ENCODE measurements around the gene GABRB3.

The GABRB3 gene

GRCh38 chr15:26564361-26564760 is 208.5 kb downstream of the GABRB3 start:
- H3K23ac ChIP-seq (ENCODE audit: low read depth, low read length, poor library complexity) = no peak overlapping the region
- no peak overlapping the region for H2AFZ ChIP-seq (ENCODE audit: low read length)
- H3K4me2 ChIP-seq (ENCODE audit: insufficient read depth, low read length, poor library complexity, severe bottlenecking) = no peak overlapping the region
- WGBS, 2 donors (ENCODE audit: extremely low coverage in 2 of 2, insufficient read length in 2 of 2, insufficient replicate concordance in 1 of 2) = no CpG with 5 or more reads among the region's 6 CpGs
- H2BK120ac ChIP-seq (ENCODE audit: low read depth, low read length) = no peak overlapping the region
- no peaks in the 10 kb centered on the region for H3K79me1 ChIP-seq (ENCODE audit: low read depth, low read length)
- no peaks in the 10 kb centered on the region for H3K9me3 ChIP-seq (replicated peaks in 1 of 2; ENCODE audit: control insufficient read depth in 2 of 2, insufficient read depth in 1 of 2, low read depth in 1 of 2, low read length in 2 of 2)
- H2AK5ac ChIP-seq (ENCODE audit: low read depth, low read length) = no peak overlapping the region
- no peaks in the 10 kb centered on the region for H3K27me3 ChIP-seq (ENCODE audit: control insufficient read depth in 3 of 3, insufficient read depth in 3 of 3, low read depth in 1 of 3, low read length in 3 of 3)
- H3K4me1 ChIP-seq (ENCODE audit: control insufficient read depth in 2 of 2, insufficient read depth in 1 of 2, low read depth in 1 of 2, low read length in 2 of 2) = peaks cover 0 to 6% of the 10 kb centered on the region in 2 donors
- no peak overlapping the region for H2BK15ac ChIP-seq (ENCODE audit: low read length)
- H3K18ac ChIP-seq (ENCODE audit: low read length) = no peak overlapping the region
- no peak overlapping the region for H3K27ac ChIP-seq (replicated peaks; ENCODE audit: low read length)
- DNase-seq (ENCODE audit: low spot score) = no peak
- peaks cover 0 to 2% of the 10 kb centered on the region in 2 donors for H3K36me3 ChIP-seq (replicated peaks in 1 of 2; ENCODE audit: control insufficient read depth in 2 of 2, insufficient read depth in 2 of 2, low read length in 2 of 2)
- no peak overlapping the region for H4K91ac ChIP-seq (ENCODE audit: low read depth, low read length, poor library complexity)
- no peak overlapping the region for H4K8ac ChIP-seq (ENCODE audit: low read depth, low read length)
- no peak overlapping the region for H3K14ac ChIP-seq (ENCODE audit: low read length)
- no peak overlapping the region for H3K9ac ChIP-seq (ENCODE audit: low read depth, low read length, poor library complexity)
- no peak overlapping the region for H3K4me3 ChIP-seq (ENCODE audit: low read length in 2 of 2)
- H3K4ac ChIP-seq (ENCODE audit: low read length) = no peak overlapping the region
- no peak overlapping the region for H2BK12ac ChIP-seq (ENCODE audit: low read length)
- no peak overlapping the region for H2BK5ac ChIP-seq (ENCODE audit: low read length)

- no peak for DNase-seq (ENCODE audit: low spot score)
- no peak overlapping the region for H2BK15ac ChIP-seq (ENCODE audit: low read length)
- no peak overlapping the region for H3K4me3 ChIP-seq (ENCODE audit: low read length in 2 of 2)
- H2AK5ac ChIP-seq (ENCODE audit: low read depth, low read length) = no peak overlapping the region
- H3K4ac ChIP-seq (ENCODE audit: low read length) = no peak overlapping the region
- no peaks in the 10 kb centered on the region for H3K27me3 ChIP-seq (ENCODE audit: control insufficient read depth in 3 of 3, insufficient read depth in 3 of 3, low read depth in 1 of 3, low read length in 3 of 3)
- peak overlapping the region; percentile 42 for H3K18ac ChIP-seq (ENCODE audit: low read length)
- no peak overlapping the region for H3K23ac ChIP-seq (ENCODE audit: low read depth, low read length, poor library complexity)
- no peak overlapping the region for H4K8ac ChIP-seq (ENCODE audit: low read depth, low read length)
- H2AFZ ChIP-seq (ENCODE audit: low read length) = no peak overlapping the region
- no peak overlapping the region for H2BK12ac ChIP-seq (ENCODE audit: low read length)
- H3K9me3 ChIP-seq (replicated peaks in 1 of 2; ENCODE audit: control insufficient read depth in 2 of 2, insufficient read depth in 1 of 2, low read depth in 1 of 2, low read length in 2 of 2) = no peaks in the 10 kb centered on the region
- H3K36me3 ChIP-seq (replicated peaks in 1 of 2; ENCODE audit: control insufficient read depth in 2 of 2, insufficient read depth in 2 of 2, low read length in 2 of 2) = peaks cover 0 to 2% of the 10 kb centered on the region in 2 donors
- H3K4me2 ChIP-seq (ENCODE audit: insufficient read depth, low read length, poor library complexity, severe bottlenecking) = no peak overlapping the region
- H4K91ac ChIP-seq (ENCODE audit: low read depth, low read length, poor library complexity) = no peak overlapping the region
- H3K27ac ChIP-seq (replicated peaks; ENCODE audit: low read length) = no peak overlapping the region
- peaks cover 0 to 6% of the 10 kb centered on the region in 2 donors for H3K4me1 ChIP-seq (ENCODE audit: control insufficient read depth in 2 of 2, insufficient read depth in 1 of 2, low read depth in 1 of 2, low read length in 2 of 2)
- no peak overlapping the region for H2BK120ac ChIP-seq (ENCODE audit: low read depth, low read length)
- no peak overlapping the region for H3K9ac ChIP-seq (ENCODE audit: low read depth, low read length, poor library complexity)
- H3K79me1 ChIP-seq (ENCODE audit: low read depth, low read length) = no peaks in the 10 kb centered on the region
- no peak overlapping the region for H3K14ac ChIP-seq (ENCODE audit: low read length)
- no CpG with 5 or more reads among the region's 2 CpGs for WGBS, 2 donors (ENCODE audit: extremely low coverage in 2 of 2, insufficient read length in 2 of 2, insufficient replicate concordance in 1 of 2)
- no peak overlapping the region for H2BK5ac ChIP-seq (ENCODE audit: low read length)
Measured at GRCh38 chr15:26562336-26562735, 210.5 kb downstream of the GABRB3 start.

GRCh38 chr15:26561896-26562295 is 211.0 kb downstream of the GABRB3 start:
- Histone ChIP-seq H3K9me3 (replicated peaks in 1 of 2; ENCODE audit: control insufficient read depth in 2 of 2, insufficient read depth in 1 of 2, low read depth in 1 of 2, low read length in 2 of 2) (no peaks in the 10 kb centered on the region), H3K4me1 (ENCODE audit: control insufficient read depth in 2 of 2, insufficient read depth in 1 of 2, low read depth in 1 of 2, low read length in 2 of 2) (peaks cover 0 to 6% of the 10 kb centered on the region in 2 donors), H4K91ac (ENCODE audit: low read depth, low read length, poor library complexity) (no peak overlapping the region), H2BK12ac (ENCODE audit: low read length) (no peak overlapping the region), H2AFZ (ENCODE audit: low read length) (no peak overlapping the region), H2AK5ac (ENCODE audit: low read depth, low read length) (no peak overlapping the region), H3K14ac (ENCODE audit: low read length) (no peak overlapping the region), H3K4ac (ENCODE audit: low read length) (no peak overlapping the region), H3K9ac (ENCODE audit: low read depth, low read length, poor library complexity) (no peak overlapping the region), H2BK15ac (ENCODE audit: low read length) (no peak overlapping the region), H3K4me3 (ENCODE audit: low read length in 2 of 2) (no peak overlapping the region), H2BK120ac (ENCODE audit: low read depth, low read length) (no peak overlapping the region), H3K36me3 (replicated peaks in 1 of 2; ENCODE audit: control insufficient read depth in 2 of 2, insufficient read depth in 2 of 2, low read length in 2 of 2) (peaks cover 0 to 2% of the 10 kb centered on the region in 2 donors), H3K18ac (ENCODE audit: low read length) (no peak overlapping the region), H3K79me1 (ENCODE audit: low read depth, low read length) (no peaks in the 10 kb centered on the region), H3K27ac (replicated peaks; ENCODE audit: low read length) (no peak overlapping the region), H4K8ac (ENCODE audit: low read depth, low read length) (no peak overlapping the region), H3K4me2 (ENCODE audit: insufficient read depth, low read length, poor library complexity, severe bottlenecking) (no peak overlapping the region), H2BK5ac (ENCODE audit: low read length) (no peak overlapping the region), H3K23ac (ENCODE audit: low read depth, low read length, poor library complexity) (no peak overlapping the region), H3K27me3 (ENCODE audit: control insufficient read depth in 3 of 3, insufficient read depth in 3 of 3, low read depth in 1 of 3, low read length in 3 of 3) (no peaks in the 10 kb centered on the region)
- no peak for DNase-seq (ENCODE audit: low spot score)
- no CpG with 5 or more reads among the region's 7 CpGs for WGBS, 2 donors (ENCODE audit: extremely low coverage in 2 of 2, insufficient read length in 2 of 2, insufficient replicate concordance in 1 of 2)

GRCh38 chr15:26561130-26561529 is 211.7 kb downstream of the GABRB3 start:
- Histone ChIP-seq H3K27me3 (ENCODE audit: control insufficient read depth in 3 of 3, insufficient read depth in 3 of 3, low read depth in 1 of 3, low read length in 3 of 3) (no peaks in the 10 kb centered on the region), H2BK15ac (ENCODE audit: low read length) (no peak overlapping the region), H3K79me1 (ENCODE audit: low read depth, low read length) (no peaks in the 10 kb centered on the region), H4K91ac (ENCODE audit: low read depth, low read length, poor library complexity) (no peak overlapping the region), H3K4me1 (ENCODE audit: control insufficient read depth in 2 of 2, insufficient read depth in 1 of 2, low read depth in 1 of 2, low read length in 2 of 2) (peaks cover 0 to 6% of the 10 kb centered on the region in 2 donors), H3K9ac (ENCODE audit: low read depth, low read length, poor library complexity) (no peak overlapping the region), H2AK5ac (ENCODE audit: low read depth, low read length) (no peak overlapping the region), H3K36me3 (replicated peaks in 1 of 2; ENCODE audit: control insufficient read depth in 2 of 2, insufficient read depth in 2 of 2, low read length in 2 of 2) (peaks cover 0 to 2% of the 10 kb centered on the region in 2 donors), H3K27ac (replicated peaks; ENCODE audit: low read length) (no peak overlapping the region), H3K4ac (ENCODE audit: low read length) (no peak overlapping the region), H3K9me3 (replicated peaks in 1 of 2; ENCODE audit: control insufficient read depth in 2 of 2, insufficient read depth in 1 of 2, low read depth in 1 of 2, low read length in 2 of 2) (no peaks in the 10 kb centered on the region), H2BK120ac (ENCODE audit: low read depth, low read length) (no peak overlapping the region), H3K4me2 (ENCODE audit: insufficient read depth, low read length, poor library complexity, severe bottlenecking) (no peak overlapping the region), H3K18ac (ENCODE audit: low read length) (no peak overlapping the region), H2AFZ (ENCODE audit: low read length) (no peak overlapping the region), H2BK12ac (ENCODE audit: low read length) (no peak overlapping the region), H3K14ac (ENCODE audit: low read length) (no peak overlapping the region), H4K8ac (ENCODE audit: low read depth, low read length) (no peak overlapping the region), H3K23ac (ENCODE audit: low read depth, low read length, poor library complexity) (no peak overlapping the region), H3K4me3 (ENCODE audit: low read length in 2 of 2) (no peak overlapping the region), H2BK5ac (ENCODE audit: low read length) (no peak overlapping the region)
- WGBS, 2 donors (ENCODE audit: extremely low coverage in 2 of 2, insufficient read length in 2 of 2, insufficient replicate concordance in 1 of 2) = no CpG with 5 or more reads among the region's 5 CpGs
- DNase-seq (ENCODE audit: low spot score) = no peak

Data from neuronal stem cell (in vitro differentiated cells).